Activated B cell treated with CpG ODN at 0.5 μM for 24 hours (primary cell): ENCODE data around the gene DDX28. TPM values are rescaled to one million over a fixed set of nuclear protein-coding genes. Genes with fewer than 3 reads are reported as not detected.
"Not testable (repeated sequence)": the region's sequence is repeated elsewhere in the genome, so short reads cannot be mapped to it uniquely, and the experiment has no call there.

Experiments used
- ATAC-seq: fragments of 200-7000 bp; cut with Tn5 transposase; one replicate; pipeline ENCODE4 v1.10.0; 2021; ENCODE audit warnings: low read depth, mild to moderate bottlenecking, moderate library complexity
- CTCF ChIA-PET: fragments of 350-600 bp; sonication (Branson Sonifier 250); formaldehyde crosslinking; loops from one replicate; lab custom pipeline; 2021; ENCODE audit warnings: antibody characterized with exemption; lab: Charles Lee
- POLR2A ChIA-PET: fragments of 350-600 bp; sonication (Branson Sonifier 250); formaldehyde crosslinking; loops from one replicate; lab custom pipeline; 2021; ENCODE audit warnings: antibody characterized with exemption; lab: Charles Lee
- DNase-seq: peaks from one replicate; pipeline ENCODE4 v3.0.0; 2022
- H3K27ac Mint-ChIP-seq: one replicate; pipeline ENCODE4 v1.8.0; 2020; ENCODE audit warnings: mixed read lengths
- H3K27me3 Mint-ChIP-seq: one replicate; pipeline ENCODE4 v1.8.0; 2021; ENCODE audit warnings: mixed read lengths
- H3K36me3 Mint-ChIP-seq: one replicate; pipeline ENCODE4 v1.8.0; 2021; ENCODE audit warnings: low read depth, mixed read lengths
- H3K4me1 Mint-ChIP-seq: one replicate; pipeline ENCODE4 v1.8.0; 2021; ENCODE audit warnings: mixed read lengths
- H3K4me3 Mint-ChIP-seq: one replicate; pipeline ENCODE4 v1.8.0; 2020; ENCODE audit warnings: mild to moderate bottlenecking, mixed read lengths
- H3K9me3 Mint-ChIP-seq: one replicate; pipeline ENCODE4 v1.8.0; 2020; ENCODE audit warnings: mixed read lengths
- CTCF ChIP-seq: fragments of 200-600 bp; IDR thresholded peaks from one replicate; pipeline ENCODE4 v1.8.0; 2022; ENCODE audit warnings: antibody characterized with exemption, mild to moderate bottlenecking
- intact Hi-C: fragments of 100-400 bp; cut with micrococcal nuclease; formaldehyde crosslinking; loops from one replicate; pipeline ENCODE4 v1.15.1; 2024
- total RNA-seq: library from RNA; stranded (reverse); gene quantifications from 2 replicates; pipeline ENCODE4 v1.2.3, GENCODE V29; 2022

DDX28 gene
- total RNA-seq, 1 donor from 2014 or later: 19.2 TPM

GRCh38 chr16:67977469-67978227, 45.4 kb downstream of the DDX28 start:
- Mint-ChIP-seq H3K9me3 (no peaks in the 10 kb centered on the region), H3K4me3 (no peak overlapping the region), H3K36me3 (no peaks in the 10 kb centered on the region), H3K4me1 (peaks cover 10% of the 10 kb centered on the region), H3K27ac (no peak overlapping the region), H3K27me3 (no peaks in the 10 kb centered on the region)
- ChIA-PET POLR2A (no interaction called here), CTCF (no interaction called here)
- ATAC-seq: no peak
- no peak for DNase-seq
- intact Hi-C loops: no loop called here
- no peak for TF ChIP-seq CTCF

GRCh38 chr16:67977005-67977404, 46.0 kb downstream of the DDX28 start:
- CTCF ChIA-PET: no interaction called here
- H3K27ac Mint-ChIP-seq: no peak overlapping the region
- TF ChIP-seq CTCF: no peak
- intact Hi-C loops: no loop called here
- DNase-seq (no peak), ATAC-seq (no peak)
- no peaks in the 10 kb centered on the region for H3K36me3 Mint-ChIP-seq
- no peaks in the 10 kb centered on the region for H3K9me3 Mint-ChIP-seq
- no peaks in the 10 kb centered on the region for H3K27me3 Mint-ChIP-seq
- no peak overlapping the region for H3K4me3 Mint-ChIP-seq
- POLR2A ChIA-PET: interaction anchor here (0.6 kb wide), 1 partner anchor 59 kb away, joined by 3 read pairs; no protein-coding TSS in a partner anchor
- H3K4me1 Mint-ChIP-seq: peaks cover 8% of the 10 kb centered on the region

- Mint-ChIP-seq H3K36me3 (no peaks in the 10 kb centered on the region), H3K4me1 (peaks cover 8% of the 10 kb centered on the region), H3K27me3 (no peaks in the 10 kb centered on the region), H3K4me3 (no peak overlapping the region), H3K9me3 (no peaks in the 10 kb centered on the region), H3K27ac (no peak overlapping the region)
- no peak for TF ChIP-seq CTCF
- intact Hi-C loops: no loop called here
- DNase-seq (no peak), ATAC-seq (no peak)
- ChIA-PET POLR2A (no interaction called here), CTCF (no interaction called here)
Observed at GRCh38 chr16:67976205-67976604, 46.8 kb downstream of the DDX28 start.

DNA sequence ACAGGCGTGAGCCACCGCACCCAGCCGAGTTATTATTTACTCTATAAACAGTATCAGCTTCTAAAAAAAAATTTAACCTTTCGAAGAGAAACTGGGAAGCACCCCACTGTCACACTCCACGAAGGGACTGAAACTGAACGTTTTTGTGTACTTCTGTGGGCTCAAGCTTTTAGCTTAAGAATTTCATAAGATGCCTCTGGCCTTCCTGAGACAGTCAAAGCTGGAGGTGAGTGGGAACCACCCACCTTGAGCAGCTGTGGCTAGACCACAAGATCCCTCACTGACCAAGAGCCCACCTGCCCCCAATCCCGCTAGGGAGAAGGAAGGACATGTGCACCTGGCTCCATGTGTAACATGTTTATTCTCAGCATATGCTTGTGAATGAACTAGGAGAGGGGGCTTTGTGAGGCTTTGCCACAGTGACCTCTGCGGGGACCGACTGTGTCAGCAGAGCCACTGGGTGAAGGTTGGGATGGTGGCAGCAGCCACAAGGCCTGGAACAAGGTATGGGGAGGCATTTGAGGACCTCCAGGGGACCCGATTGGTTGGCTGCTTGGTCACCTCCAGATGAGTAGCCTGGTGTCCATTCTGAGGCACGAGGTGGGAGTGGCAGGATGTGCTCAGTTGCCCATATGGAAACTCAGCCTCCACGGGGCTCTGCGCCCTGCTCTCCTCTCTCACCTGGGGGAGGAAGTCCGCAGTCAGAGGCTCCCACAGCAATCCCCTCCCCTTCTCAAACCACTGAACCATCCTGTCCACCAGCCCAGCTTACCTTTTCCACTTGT, 47.5 kb downstream of the DDX28 start:
- ChIA-PET POLR2A (interaction anchor here (0.9 kb wide), 1 partner anchor 9 kb away, joined by 3 read pairs; no protein-coding TSS in a partner anchor), CTCF (no interaction called here)
- Mint-ChIP-seq H3K27me3 (no peaks in the 10 kb centered on the region), H3K9me3 (no peaks in the 10 kb centered on the region), H3K27ac (no peak overlapping the region), H3K4me1 (peaks cover 8% of the 10 kb centered on the region), H3K4me3 (no peak overlapping the region), H3K36me3 (no peaks in the 10 kb centered on the region)
- ATAC-seq (no peak), DNase-seq (no peak)
- no peak for TF ChIP-seq CTCF
- intact Hi-C loops: no loop called here

DNA sequence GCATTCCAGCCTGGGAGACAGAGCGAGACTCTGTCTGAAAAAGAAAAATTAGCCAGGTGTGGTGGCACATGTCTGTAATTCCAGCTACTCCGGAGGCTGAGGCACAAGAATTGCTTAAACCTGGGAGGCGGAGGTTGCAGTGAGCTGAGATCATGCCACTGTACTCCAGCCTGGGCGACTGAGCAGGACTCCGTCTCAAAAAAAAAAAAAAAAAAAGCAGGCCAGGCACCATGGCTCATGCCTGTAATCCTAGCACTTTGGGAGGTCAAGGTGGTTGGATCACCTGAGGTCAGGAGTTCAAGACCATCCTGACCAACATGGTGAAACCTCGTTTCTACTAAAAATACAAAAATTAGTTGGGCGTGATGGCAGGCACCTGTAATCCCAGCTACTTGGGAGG, 50.7 kb downstream of the DDX28 start:
- H3K4me1 Mint-ChIP-seq: peaks cover 21% of the 10 kb centered on the region
- intact Hi-C loops, ATAC-seq, DNase-seq, H3K4me3 Mint-ChIP-seq, H3K27ac Mint-ChIP-seq, H3K36me3 Mint-ChIP-seq, H3K27me3 Mint-ChIP-seq, H3K9me3 Mint-ChIP-seq: not testable (repeated sequence)
- POLR2A ChIA-PET: interaction anchor here (0.6 to 1.6 kb wide), 3 partner anchors 13 to 16 kb away, joined by 3 to 5 read pairs (median 5); no protein-coding TSS in a partner anchor
- CTCF ChIA-PET: interaction anchor here (0.9 kb wide), 1 partner anchor 68 kb away, joined by 3 read pairs; no protein-coding TSS in a partner anchor
